ENCODE measurements around the gene TMEM183A. TPM values are rescaled to one million over a fixed set of nuclear protein-coding genes. Genes with fewer than 3 reads are reported as not detected.
A peak's percentile ranks its signal among the peaks of the same experiment; 100 is the strongest.

The TMEM183A gene
- total RNA-seq, 1 experiment from 2014 or later = 64.7 TPM

DNA sequence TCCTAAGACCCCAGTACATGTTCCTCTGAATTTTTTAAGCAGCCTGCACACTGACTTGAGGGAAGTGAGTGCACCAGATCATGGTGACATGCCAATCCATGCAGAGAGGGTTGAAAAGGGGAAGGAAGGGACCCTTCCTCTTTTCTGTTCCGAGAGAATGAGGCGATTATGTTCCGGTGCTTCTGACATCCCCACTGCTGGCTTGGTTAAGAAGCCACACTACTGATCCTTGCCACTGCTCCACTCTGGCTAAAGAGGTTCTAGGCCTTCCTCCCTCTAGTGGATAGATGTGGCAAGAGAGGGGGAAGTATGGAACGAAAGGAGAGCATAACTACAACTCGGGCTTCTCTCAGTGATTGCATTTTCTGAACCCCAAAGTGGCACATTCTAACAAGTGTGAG lies 38.3 kb upstream of the TMEM183A start:
- RAD21 ChIA-PET (ENCODE audit: low non-redundant PET in 1 of 2, low total read pairs in 2 of 2, uncharacterized antibody in 2 of 2, unreplicated experiment in 2 of 2) = no interaction called here
- ATAC-seq (peak; percentile 82), DNase-seq (ENCODE audit: low read depth, low spot score) (peak; percentile 68)
- H4K20me1 ChIP-seq (ENCODE audit: insufficient read depth) = no peaks in the 10 kb centered on the region
- H3K9me3 ChIP-seq (ENCODE audit: control insufficient read depth in 1 of 2, insufficient read depth in 1 of 2, low read depth in 1 of 2, low read length in 2 of 2) = no peaks in the 10 kb centered on the region
- H3K9ac ChIP-seq (ENCODE audit: low read length) = no peak overlapping the region
- H3K36me3 ChIP-seq (ENCODE audit: control insufficient read depth in 1 of 2, insufficient read depth in 2 of 2, low read length in 2 of 2) = no peaks in the 10 kb centered on the region
- CTCF ChIA-PET = no interaction called here
- TF ChIP-seq CEBPB (IDR thresholded peaks at IDR 0.05; ENCODE audit: low read depth) = no peak
- no peak for TF ChIP-seq SP1 (IDR thresholded peaks at IDR 0.05; ENCODE audit: low read depth)
- TF ChIP-seq, protein P1, sequence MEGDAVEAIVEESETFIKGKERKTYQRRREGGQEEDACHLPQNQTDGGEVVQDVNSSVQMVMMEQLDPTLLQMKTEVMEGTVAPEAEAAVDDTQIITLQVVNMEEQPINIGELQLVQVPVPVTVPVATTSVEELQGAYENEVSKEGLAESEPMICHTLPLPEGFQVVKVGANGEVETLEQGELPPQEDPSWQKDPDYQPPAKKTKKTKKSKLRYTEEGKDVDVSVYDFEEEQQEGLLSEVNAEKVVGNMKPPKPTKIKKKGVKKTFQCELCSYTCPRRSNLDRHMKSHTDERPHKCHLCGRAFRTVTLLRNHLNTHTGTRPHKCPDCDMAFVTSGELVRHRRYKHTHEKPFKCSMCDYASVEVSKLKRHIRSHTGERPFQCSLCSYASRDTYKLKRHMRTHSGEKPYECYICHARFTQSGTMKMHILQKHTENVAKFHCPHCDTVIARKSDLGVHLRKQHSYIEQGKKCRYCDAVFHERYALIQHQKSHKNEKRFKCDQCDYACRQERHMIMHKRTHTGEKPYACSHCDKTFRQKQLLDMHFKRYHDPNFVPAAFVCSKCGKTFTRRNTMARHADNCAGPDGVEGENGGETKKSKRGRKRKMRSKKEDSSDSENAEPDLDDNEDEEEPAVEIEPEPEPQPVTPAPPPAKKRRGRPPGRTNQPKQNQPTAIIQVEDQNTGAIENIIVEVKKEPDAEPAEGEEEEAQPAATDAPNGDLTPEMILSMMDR (IDR thresholded peaks at IDR 0.05 in 2 of 3, conservative IDR thresholded peaks at IDR 0.05 in 1 of 3; ENCODE audit: borderline replicate concordance in 1 of 3, insufficient read depth in 1 of 3, low read depth in 2 of 3, low read length in 2 of 3) = peak; percentile 49 to 93 (median 74); a peak in 5 of 6 replicates
- TF ChIP-seq RAD21 (IDR thresholded peaks at IDR 0.05; ENCODE audit: low read depth) = peak; percentile 54
- no peak for TF ChIP-seq ZFX (IDR thresholded peaks at IDR 0.05)
- TF ChIP-seq CBX3 (IDR thresholded peaks at IDR 0.05; ENCODE audit: low read depth) = no peak
- no peak for TF ChIP-seq JUND (IDR thresholded peaks at IDR 0.05)
- peak; percentile 51 for TF ChIP-seq YY1 (IDR thresholded peaks at IDR 0.05; ENCODE audit: extremely low read depth, insufficient replicate concordance, low read depth, low read length)
- BruUV-seq (replicated peaks) = no TSS peak
- peak overlapping the region; percentile 36 for H3K4me2 ChIP-seq (ENCODE audit: low read length)
- peaks cover 5% of the 10 kb centered on the region; the same call in 1 of the 2 replicates for H3K79me2 ChIP-seq (ENCODE audit: insufficient read depth, low read length)
- POLR2A ChIA-PET = no interaction called here
- no peak overlapping the region for H3K4me3 ChIP-seq (replicated peaks in 1 of 2; ENCODE audit: low read depth in 1 of 2, low read length in 2 of 2)
- H2AFZ ChIP-seq (ENCODE audit: low read depth, low read length, poor library complexity, severe bottlenecking) = peak overlapping the region; percentile 88
- no peaks in the 10 kb centered on the region for H3K9me2 ChIP-seq (ENCODE audit: insufficient read depth)
- peaks cover 10 to 23% of the 10 kb centered on the region in 2 experiments for H3K4me1 ChIP-seq (ENCODE audit: control insufficient read depth in 1 of 2, insufficient read depth in 2 of 2, low read length in 2 of 2)
- intact Hi-C loops (cut with micrococcal nuclease) = loop anchor here (1.0 kb wide), 1 partner anchor 43 kb away; no protein-coding TSS in a partner anchor
- H3K27me3 ChIP-seq (ENCODE audit: insufficient read depth, low read length) = no peaks in the 10 kb centered on the region
- no peak overlapping the region for H3K27ac ChIP-seq (ENCODE audit: low read depth, low read length)

DNA sequence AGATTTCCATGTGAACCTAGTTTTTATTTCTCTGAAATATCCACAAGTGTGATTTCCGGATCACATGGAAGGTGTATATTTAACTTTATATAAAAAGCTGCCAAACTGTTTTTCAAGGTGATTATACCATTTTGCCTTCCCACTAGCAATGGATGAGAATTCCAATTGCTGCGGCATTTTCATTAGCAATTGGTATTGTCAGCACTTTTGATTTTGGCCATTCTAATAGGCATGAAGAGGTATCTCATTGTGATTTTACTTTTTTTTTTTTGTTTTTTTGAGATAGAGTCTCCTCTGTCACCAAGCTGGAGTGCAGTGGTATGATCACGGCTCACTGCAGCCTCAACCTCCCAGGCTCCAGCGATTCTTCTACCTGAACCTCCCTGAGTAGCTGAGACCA lies 35.1 kb upstream of the TMEM183A start:
- H3K9me3 ChIP-seq (ENCODE audit: control insufficient read depth in 1 of 2, insufficient read depth in 1 of 2, low read depth in 1 of 2, low read length in 2 of 2) = no peaks in the 10 kb centered on the region
- no peak overlapping the region for H3K27ac ChIP-seq (ENCODE audit: low read depth, low read length)
- intact Hi-C loops (cut with micrococcal nuclease) = no loop called here
- no peaks in the 10 kb centered on the region for H4K20me1 ChIP-seq (ENCODE audit: insufficient read depth)
- ChIA-PET CTCF (no interaction called here), RAD21 (ENCODE audit: low non-redundant PET in 1 of 2, low total read pairs in 2 of 2, uncharacterized antibody in 2 of 2, unreplicated experiment in 2 of 2) (no interaction called here), POLR2A (no interaction called here)
- TF ChIP-seq EGR1 (IDR thresholded peaks at IDR 0.05; ENCODE audit: low read depth) = no peak
- no peak for TF ChIP-seq CEBPB (IDR thresholded peaks at IDR 0.05; ENCODE audit: low read depth)
- no peak for TF ChIP-seq SIN3A (IDR thresholded peaks at IDR 0.05; ENCODE audit: low read depth)
- TF ChIP-seq ZNF274 (IDR thresholded peaks at IDR 0.05; ENCODE audit: low read depth, low read length) = no peak
- TF ChIP-seq RAD21 (IDR thresholded peaks at IDR 0.05; ENCODE audit: low read depth) = no peak
- no peak for TF ChIP-seq YY1 (IDR thresholded peaks at IDR 0.05; ENCODE audit: extremely low read depth, insufficient replicate concordance, low read depth, low read length)
- no peak for TF ChIP-seq FOSL1 (IDR thresholded peaks at IDR 0.05; ENCODE audit: low read depth)
- TF ChIP-seq ELF1 (IDR thresholded peaks at IDR 0.05; ENCODE audit: borderline replicate concordance, low read depth) = no peak
- TF ChIP-seq SRF (IDR thresholded peaks at IDR 0.05; ENCODE audit: low read depth) = no peak
- TF ChIP-seq, protein P2, sequence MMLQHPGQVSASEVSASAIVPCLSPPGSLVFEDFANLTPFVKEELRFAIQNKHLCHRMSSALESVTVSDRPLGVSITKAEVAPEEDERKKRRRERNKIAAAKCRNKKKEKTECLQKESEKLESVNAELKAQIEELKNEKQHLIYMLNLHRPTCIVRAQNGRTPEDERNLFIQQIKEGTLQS (IDR thresholded peaks at IDR 0.05) = no peak
- no peak for TF ChIP-seq POLR2A (IDR thresholded peaks at IDR 0.05; ENCODE audit: borderline replicate concordance, extremely low read depth, insufficient read depth, insufficient read length)
- TF ChIP-seq, protein P3, sequence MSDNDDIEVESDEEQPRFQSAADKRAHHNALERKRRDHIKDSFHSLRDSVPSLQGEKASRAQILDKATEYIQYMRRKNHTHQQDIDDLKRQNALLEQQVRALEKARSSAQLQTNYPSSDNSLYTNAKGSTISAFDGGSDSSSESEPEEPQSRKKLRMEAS (IDR thresholded peaks at IDR 0.05) = no peak
- TF ChIP-seq SP1 (IDR thresholded peaks at IDR 0.05; ENCODE audit: low read depth) = no peak
- no peak for TF ChIP-seq ZFX (IDR thresholded peaks at IDR 0.05)
- TF ChIP-seq EZH2phosphoT487 (IDR thresholded peaks at IDR 0.05; ENCODE audit: borderline replicate concordance) = no peak
- no peak for TF ChIP-seq POLR2AphosphoS5 (IDR thresholded peaks at IDR 0.05; ENCODE audit: low read depth, low read length)
- TF ChIP-seq CBX3 (IDR thresholded peaks at IDR 0.05; ENCODE audit: low read depth) = no peak
- peak overlapping the region; percentile 11 for H2AFZ ChIP-seq (ENCODE audit: low read depth, low read length, poor library complexity, severe bottlenecking)
- no peak overlapping the region for H3K4me2 ChIP-seq (ENCODE audit: low read length)
- no peak overlapping the region for H3K4me3 ChIP-seq (replicated peaks in 1 of 2; ENCODE audit: low read depth in 1 of 2, low read length in 2 of 2)
- peaks cover 8% of the 10 kb centered on the region; the same call in 1 of the 2 replicates for H3K27me3 ChIP-seq (ENCODE audit: insufficient read depth, low read length)
- DNase-seq (ENCODE audit: low read depth, low spot score) (no peak), ATAC-seq (no peak)
- no peaks in the 10 kb centered on the region for H3K9me2 ChIP-seq (ENCODE audit: insufficient read depth)
- BruUV-seq (replicated peaks) = no TSS peak
- no peak overlapping the region for H3K9ac ChIP-seq (ENCODE audit: low read length)
- peaks cover 5 to 16% of the 10 kb centered on the region in 2 experiments for H3K4me1 ChIP-seq (ENCODE audit: control insufficient read depth in 1 of 2, insufficient read depth in 2 of 2, low read length in 2 of 2)
- H3K79me2 ChIP-seq (ENCODE audit: insufficient read depth, low read length) = no peaks in the 10 kb centered on the region
- no peaks in the 10 kb centered on the region for H3K36me3 ChIP-seq (ENCODE audit: control insufficient read depth in 1 of 2, insufficient read depth in 2 of 2, low read length in 2 of 2)
